OCI-LY7 (cell line): ENCODE results near the gene CYP2D6. TPM values are rescaled to one million over a fixed set of nuclear protein-coding genes. Genes with fewer than 3 reads are reported as not detected.
"Not testable (repeated sequence)": the region's sequence is repeated elsewhere in the genome, so short reads cannot be mapped to it uniquely, and the experiment has no call there.

Source experiments
- BruUV-seq: library from RNA; stranded (reverse); fragments of 400-500 nt; replicated peaks from 2 replicates; lab custom pipeline; 2021; lab: Mats Ljungman, UMichigan
- CTCF ChIA-PET: fragments of 300-600 bp; sonication (Branson Sonifier 250); formaldehyde crosslinking; loops from one replicate; lab custom pipeline; 2022; ENCODE audit warnings: antibody characterized with exemption; ENCODE audit not compliant: unreplicated experiment; lab: Charles Lee
- POLR2A ChIA-PET: fragments of 300-600 bp; sonication (Branson Sonifier 250); formaldehyde crosslinking; loops from one replicate; lab custom pipeline; 2022; ENCODE audit warnings: antibody characterized with exemption; lab: Charles Lee
- DNase-seq: peaks from one replicate; pipeline ENCODE4 v3.0.0-alpha.2; 2015; ENCODE audit warnings: low spot score
- H2AFZ ChIP-seq: fragments of 200-600 bp; sonication (generic), shearing (Covaris generic); 2 replicates; pipeline ENCODE4 v1.6.1; 2014; ENCODE audit warnings: mild to moderate bottlenecking, antibody characterized with exemption, low read length, moderate library complexity
- H3K27ac ChIP-seq: fragments of 200-600 bp; sonication (generic); 2 replicates; pipeline ENCODE4 v1.5.1; 2014; ENCODE audit warnings: mixed run types, low read depth, mild to moderate bottlenecking, moderate library complexity, low read length, inconsistent platforms; ENCODE audit not compliant: poor library complexity, severe bottlenecking
- H3K36me3 ChIP-seq: fragments of 200-600 bp; sonication (generic); 2 replicates; pipeline ENCODE4 v1.6.1; 2014; ENCODE audit warnings: mild to moderate bottlenecking, antibody characterized with exemption, low read length, moderate library complexity, mixed read lengths; ENCODE audit not compliant: insufficient read depth
- H3K4me1 ChIP-seq: fragments of 200-600 bp; sonication (generic); 2 replicates; pipeline ENCODE4 v1.5.1; 2014; ENCODE audit warnings: mild to moderate bottlenecking, low read length; ENCODE audit not compliant: insufficient read depth, poor library complexity, severe bottlenecking
- H3K4me2 ChIP-seq: fragments of 200-600 bp; sonication (generic); 2 replicates; pipeline ENCODE4 v1.6.1; 2014; ENCODE audit warnings: mild to moderate bottlenecking, low read length
- H3K4me3 ChIP-seq: fragments of 200-600 bp; sonication (generic); 2 replicates; pipeline ENCODE4 v1.5.1; 2014; ENCODE audit warnings: mild to moderate bottlenecking, low read depth, low read length; ENCODE audit not compliant: poor library complexity, severe bottlenecking
- H3K79me2 ChIP-seq: fragments of 200-600 bp; sonication (generic); 2 replicates; pipeline ENCODE4 v1.6.1; 2016; ENCODE audit warnings: low read depth, mild to moderate bottlenecking, low read length, moderate library complexity, mixed read lengths; ENCODE audit not compliant: insufficient read depth
- H3K9me2 ChIP-seq: fragments of 200-600 bp; sonication (generic); 2 replicates; pipeline ENCODE4 v1.6.1; 2016; ENCODE audit warnings: mild to moderate bottlenecking, low read length, mixed read lengths; ENCODE audit not compliant: insufficient read depth
- H3K9me3 ChIP-seq: fragments of 200-600 bp; sonication (generic); 2 replicates; pipeline ENCODE4 v1.6.1; 2014; ENCODE audit warnings: mild to moderate bottlenecking, mixed run types, low read length, mixed read lengths
- H4K20me1 ChIP-seq: fragments of 200-600 bp; sonication (generic); 2 replicates; pipeline ENCODE4 v1.6.1; 2014; ENCODE audit warnings: mild to moderate bottlenecking, antibody characterized with exemption, low read length, moderate library complexity, mixed read lengths; ENCODE audit not compliant: insufficient read depth
- CTCF ChIP-seq: fragments of 200-600 bp; sonication (generic); conservative IDR thresholded peaks from 2 replicates; pipeline ENCODE4 v1.5.1; 2014; ENCODE audit warnings: mild to moderate bottlenecking, antibody characterized with exemption, low read length, moderate library complexity, mixed read lengths
- EZH2phosphoT487 ChIP-seq: fragments of 200-600 bp; sonication (generic); IDR thresholded peaks from 2 replicates; pipeline ENCODE4 v1.6.1; 2018; ENCODE audit warnings: low read depth, borderline replicate concordance, mild to moderate bottlenecking, mixed run types, antibody characterized with exemption, low read length, moderate library complexity, mixed read lengths
- intact Hi-C: fragments of 100-400 bp; cut with micrococcal nuclease; formaldehyde crosslinking; loops from one replicate; pipeline ENCODE4 v1.10.0; 2022; ENCODE audit not compliant: unreplicated experiment
- total RNA-seq, 2 experiments: library from RNA; depleted of rRNA in 1 of 2; stranded (reverse); fragments of >200 nt in 1 of 2; shearing (Covaris generic) in 1 of 2; gene quantifications; 2 replicates each; pipeline ENCODE4 v1.2.3, GENCODE V29; 2014 to 2022

CYP2D6 gene
- total RNA-seq, 2 experiments from 2014 or later: 3.0 to 4.1 TPM

GRCh38 chr22:42134100-42135020 is 3.8 kb upstream of the CYP2D6 start:
- BruUV-seq: no TSS peak
- no peaks in the 10 kb centered on the region for H3K4me1 ChIP-seq
- no peak overlapping the region for H3K27ac ChIP-seq
- no peak for TF ChIP-seq CTCF
- TF ChIP-seq EZH2phosphoT487: no peak
- H3K9me3 ChIP-seq: no peaks in the 10 kb centered on the region
- H4K20me1 ChIP-seq: no peaks in the 10 kb centered on the region
- no peaks in the 10 kb centered on the region for H3K79me2 ChIP-seq
- peaks cover 7% of the 10 kb centered on the region for H3K36me3 ChIP-seq
- H3K4me3 ChIP-seq: no peak overlapping the region
- no peak overlapping the region for H3K4me2 ChIP-seq
- intact Hi-C loops: no loop called here
- H2AFZ ChIP-seq: no peak overlapping the region
- no peaks in the 10 kb centered on the region for H3K9me2 ChIP-seq
- no peak for DNase-seq
- POLR2A ChIA-PET: no interaction called here
- CTCF ChIA-PET: no interaction called here

DNA sequence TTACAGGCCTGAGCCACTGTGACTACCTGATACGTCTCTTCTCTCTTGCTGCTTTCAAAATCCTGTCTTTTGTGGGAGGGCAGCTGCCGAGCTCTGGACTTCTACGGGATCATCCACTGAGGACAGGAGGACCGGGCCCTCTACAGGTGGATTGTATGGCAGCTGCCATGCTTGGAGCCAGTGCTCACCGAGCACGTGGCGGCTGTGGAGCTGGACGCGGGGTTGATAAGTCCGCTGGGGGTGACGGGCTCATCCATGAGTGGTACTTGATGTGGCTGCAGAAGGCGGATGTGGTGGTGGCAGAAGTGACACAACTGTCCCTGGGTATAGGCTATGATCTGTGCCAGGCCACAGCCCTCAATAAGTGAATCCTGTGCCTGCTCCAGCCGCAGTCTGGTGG is 1.8 kb upstream of the CYP2D6 start:
- TF ChIP-seq CTCF (no peak), EZH2phosphoT487 (no peak)
- H3K36me3 ChIP-seq: no peaks in the 10 kb centered on the region
- no peaks in the 10 kb centered on the region for H4K20me1 ChIP-seq
- H3K27ac ChIP-seq: no peak overlapping the region
- no peaks in the 10 kb centered on the region for H3K4me1 ChIP-seq
- no peaks in the 10 kb centered on the region for H3K79me2 ChIP-seq
- H3K4me2 ChIP-seq: no peak overlapping the region
- no TSS peak for BruUV-seq
- CTCF ChIA-PET: no interaction called here
- H3K9me3 ChIP-seq: no peaks in the 10 kb centered on the region
- intact Hi-C loops: no loop called here
- no peak overlapping the region for H2AFZ ChIP-seq
- no peak for DNase-seq
- no peaks in the 10 kb centered on the region for H3K9me2 ChIP-seq
- POLR2A ChIA-PET: no interaction called here
- no peak overlapping the region for H3K4me3 ChIP-seq

DNA sequence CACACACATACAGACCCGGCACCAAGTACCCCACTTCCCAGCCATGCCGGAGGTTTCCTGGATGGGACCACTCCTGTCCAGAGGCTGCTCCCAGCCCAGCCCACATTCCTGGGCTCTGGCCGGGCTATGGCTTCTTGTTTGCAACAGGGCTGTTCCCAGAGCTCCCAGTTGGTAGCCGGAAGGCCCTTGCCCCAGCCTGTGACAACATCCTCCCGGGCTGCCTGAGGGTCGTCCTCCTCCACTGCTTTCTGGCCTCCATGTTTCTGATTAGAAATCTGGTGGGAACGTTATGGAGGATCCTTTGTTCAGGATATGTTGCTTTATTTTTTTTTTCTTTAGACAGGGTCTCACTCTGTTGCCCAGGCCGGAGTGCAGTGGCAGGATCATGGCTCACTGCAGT is 952 bp upstream of the CYP2D6 start:
- Histone ChIP-seq H2AFZ (no peak overlapping the region), H3K9me3 (no peaks in the 10 kb centered on the region), H4K20me1 (no peaks in the 10 kb centered on the region), H3K9me2 (no peaks in the 10 kb centered on the region), H3K36me3 (no peaks in the 10 kb centered on the region), H3K79me2 (no peaks in the 10 kb centered on the region), H3K4me2 (no peak overlapping the region), H3K27ac (no peak overlapping the region), H3K4me3 (no peak overlapping the region), H3K4me1 (no peaks in the 10 kb centered on the region)
- no peak for TF ChIP-seq EZH2phosphoT487
- TF ChIP-seq CTCF: no peak
- no peak for DNase-seq
- ChIA-PET CTCF (no interaction called here), POLR2A (no interaction called here)
- BruUV-seq: no TSS peak
- intact Hi-C loops: no loop called here

- H3K4me3 ChIP-seq, DNase-seq, CTCF ChIA-PET, intact Hi-C loops, H2AFZ ChIP-seq, POLR2A ChIA-PET, H3K4me1 ChIP-seq, H4K20me1 ChIP-seq, H3K4me2 ChIP-seq, H3K9me2 ChIP-seq, BruUV-seq, H3K79me2 ChIP-seq, H3K36me3 ChIP-seq, H3K9me3 ChIP-seq, H3K27ac ChIP-seq: not testable (repeated sequence)
Measured at GRCh38 chr22:42130182-42130581, 428 bp downstream of the CYP2D6 start.
